Measurements from ENCODE around the gene REN.

DNA sequence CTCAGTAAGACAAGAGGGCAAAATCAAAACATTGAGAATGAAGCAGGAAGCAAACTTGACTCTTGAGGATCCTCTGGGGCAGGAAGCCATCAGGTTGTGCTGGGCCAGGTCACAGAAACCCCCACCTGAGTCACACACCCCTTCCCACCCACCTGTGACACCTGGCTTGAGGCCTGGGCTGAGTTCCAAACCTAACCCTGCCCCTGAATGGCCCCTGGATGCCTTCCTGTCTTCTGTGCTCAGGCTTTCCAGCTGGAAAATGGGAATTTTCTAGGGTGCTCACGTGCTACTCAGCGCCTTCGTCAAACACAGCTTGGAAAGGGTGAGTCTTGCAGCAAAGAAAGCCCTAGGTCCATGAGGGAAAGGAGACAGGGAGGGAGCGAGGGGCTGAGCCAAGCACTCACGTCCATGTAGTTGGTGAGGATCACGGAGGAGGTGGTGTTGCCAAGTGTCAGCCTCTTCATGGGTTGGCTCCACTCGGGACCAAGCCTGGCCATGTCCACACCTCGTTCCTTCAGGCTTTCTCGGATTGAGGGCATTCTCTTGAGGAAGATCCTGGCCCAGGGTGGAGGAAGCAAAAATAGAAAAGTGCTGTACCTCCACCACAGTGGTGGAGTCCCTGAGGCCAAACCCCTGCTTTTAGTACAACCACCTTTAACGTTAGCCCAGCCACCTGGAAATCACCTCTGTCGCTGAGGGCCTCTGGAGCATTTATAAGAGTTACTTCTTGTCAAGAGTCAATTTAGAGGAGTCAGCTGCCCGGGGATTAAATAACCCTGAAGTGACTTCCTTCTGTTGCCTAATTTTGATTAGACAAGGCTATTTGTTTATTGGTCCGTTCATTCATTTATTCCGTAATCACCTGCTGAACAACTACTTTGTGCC is 4.3 kb downstream of the REN start:
- no peak for TF ChIP-seq CTCF (conservative IDR thresholded peaks at IDR 0.05 in 1 of 2, IDR thresholded peaks at IDR 0.05 in 1 of 2; ENCODE audit: extremely low read depth in 1 of 2, insufficient read depth in 1 of 2, low read depth in 1 of 2, low read length in 2 of 2)
- TF ChIP-seq EZH2 (IDR thresholded peaks at IDR 0.05; ENCODE audit: borderline replicate concordance, low read length): no peak

Data from mammary epithelial cell (primary cell).